K562 (cell line): ENCODE measurements around the gene ACSS2. TPM values are rescaled to one million over a fixed set of nuclear protein-coding genes. Genes with fewer than 3 reads are reported as not detected.
A peak's percentile ranks its signal among the peaks of the same experiment; 100 is the strongest.

Experiments
- CBX2 ChIP-seq: fragments of 200-600 bp; sonication (generic); IDR thresholded peaks from one replicate; pipeline ENCODE4 v1.6.1; 2012; ENCODE audit warnings: mild to moderate bottlenecking, low read length, inconsistent platforms; ENCODE audit not compliant: insufficient read depth, poor library complexity, severe bottlenecking
- ETV1 ChIP-seq: fragments of 450-650 bp; conservative IDR thresholded peaks from 2 replicates; pipeline ENCODE4 v1.6.1; 2016; ENCODE audit warnings: missing genetic modification characterization, control low read depth, low read depth, missing compliant biosample characterization
- FOXK1 ChIP-seq: sonication (generic); formaldehyde crosslinking; IDR thresholded peaks from 2 replicates; pipeline ENCODE4 v1.8.0; 2022; ENCODE audit warnings: missing genetic modification reagents, mild to moderate bottlenecking, borderline replicate concordance
- HMGN3 ChIP-seq: IDR thresholded peaks from 2 replicates; pipeline ENCODE4 v1.6.1; 2011; ENCODE audit warnings: borderline replicate concordance, low read depth, mild to moderate bottlenecking, mixed read lengths, low read length; ENCODE audit not compliant: insufficient read length; ENCODE audit errors: extremely low read depth
- KAT7 ChIP-seq: sonication (generic); formaldehyde crosslinking; IDR thresholded peaks from 2 replicates; pipeline ENCODE4 v1.8.0; 2022; ENCODE audit warnings: missing genetic modification reagents, mild to moderate bottlenecking, borderline replicate concordance
- MAFG ChIP-seq: fragments of 450-650 bp; conservative IDR thresholded peaks from 2 replicates; pipeline ENCODE4 v1.6.1; 2016; ENCODE audit warnings: missing genetic modification characterization, missing compliant biosample characterization
- MGA ChIP-seq: fragments of 450-650 bp; IDR thresholded peaks from 2 replicates; pipeline ENCODE4 v1.6.1; 2016; ENCODE audit warnings: mild to moderate bottlenecking, moderate library complexity
- PTBP1 ChIP-seq: fragments of 200-400 bp; formaldehyde crosslinking; IDR thresholded peaks from 2 replicates; pipeline ENCODE4 v1.6.1; 2017; ENCODE audit warnings: low read depth, low read length
- THAP12 ChIP-seq: fragments of 250-450 bp; sonication (Bioruptor Pico); IDR thresholded peaks from 2 replicates; pipeline ENCODE4 v1.9.0; 2021; ENCODE audit warnings: mild to moderate bottlenecking, inconsistent platforms
- ZNF274 ChIP-seq: IDR thresholded peaks from 2 replicates; pipeline ENCODE4 v1.6.1; 2011; ENCODE audit warnings: low read depth, mild to moderate bottlenecking, low read length, moderate library complexity, borderline replicate concordance
- ZNF586 ChIP-seq: fragments of 450-650 bp; formaldehyde crosslinking; conservative IDR thresholded peaks from 2 replicates; pipeline ENCODE4 v1.4.0; 2020; ENCODE audit warnings: mild to moderate bottlenecking, moderate library complexity
- ZNF644 ChIP-seq: fragments of 200-800 bp; sonication (Bioruptor generic); IDR thresholded peaks from 2 replicates; pipeline ENCODE4 v1.6.1; 2016; ENCODE audit warnings: low read depth, missing genetic modification characterization, missing compliant biosample characterization
- polyA plus RNA-seq, 8 experiments: library from polyadenylated mRNA; depleted of rRNA in 4 of 8; stranded (reverse) in 5 of 8; unstranded in 3 of 8; fragments of >200 nt; fragmentation: Nextera tagmentation in 2 of 8; fragmentation: Illumina TruSeq in 1 of 8; extraction: Ambion mirVana in 2 of 8; extraction: Trizol in 1 of 8; gene quantifications; 2 replicates each; pipeline versions ENCODE4 v1.2.1 to v1.2.3, GENCODE V29; 2011 to 2014; ENCODE audit warnings: inconsistent platforms in 1 of 8, missing spikeins in 1 of 8
- total RNA-seq, 7 experiments: library from RNA; depleted of rRNA in 6 of 7; stranded (reverse); fragments of >200 nt in 6 of 7; fragmentation: Illumina TruSeq in 2 of 7; extraction: Trizol in 2 of 7; gene quantifications; 2 replicates each; pipeline versions ENCODE4 v1.2.1 to v1.2.3, GENCODE V29; 2011 to 2021; ENCODE audit warnings: low replicate concordance in 1 of 7

ACSS2 gene
- total and polyA plus RNA-seq, 9 of the 15 experiments (the other 6 are each of a cell fraction or from before 2014, with no cell fraction given): 21.9 to 246 (median 66.2) TPM

- TF ChIP-seq THAP12 (CRISPR knock-in tag): peak; percentile 52
- peak; percentile 61 for TF ChIP-seq HMGN3
- peak; percentile 17; the same call in 1 of the 2 replicates for TF ChIP-seq MGA
- TF ChIP-seq FOXK1: 0 out of 2 replicates have a peak, but pooled peaks have one; percentile 30
- no peak for TF ChIP-seq ZNF644 (tag)
- no peak for TF ChIP-seq PTBP1
- no peak for TF ChIP-seq MAFG (tag)
- TF ChIP-seq ZNF586 (CRISPR knock-in tag): no peak
- TF ChIP-seq ZNF274: no peak
- no peak; the same call in 1 of the 2 replicates for TF ChIP-seq ETV1 (tag)
- no peak for TF ChIP-seq CBX2
- TF ChIP-seq KAT7 (CRISPR knock-in tag): peak; percentile 92; the same call in 1 of the 2 replicates
Observed at GRCh38 chr20:34955231-34956040, 79.0 kb downstream of the ACSS2 start, which contains the start of the genes GSS and MYH7B (continued).
